RWPE1 (cell line): ENCODE measurements around the gene SAMD15.
"Not testable (repeated sequence)": the region's sequence is repeated elsewhere in the genome, so short reads cannot be mapped to it uniquely, and the experiment has no call there.

Experiments used
- CTCF ChIA-PET: fragments of 350-600 bp; sonication (Branson Sonifier 250); formaldehyde crosslinking; extraction: SDS; loops from one replicate; lab custom pipeline; 2021; lab: Yijun Ruan, JAX
- POLR2A ChIA-PET: fragments of 400-600 bp; formaldehyde crosslinking; extraction: SDS; loops from one replicate; lab custom pipeline; 2020; ENCODE audit warnings: antibody characterized with exemption; ENCODE audit not compliant: low non-redundant PET; lab: Yijun Ruan, JAX
- DNase-seq: peaks from one replicate; pipeline ENCODE4 v3.0.0; 2012; ENCODE audit warnings: low spot score
- H3K27ac ChIP-seq: fragments of 450-650 bp; 2 replicates; pipeline ENCODE4 v1.5.1; 2017
- TF ChIP-seq, protein P1 (sequence below): fragments of 450-650 bp; conservative IDR thresholded peaks from 2 replicates; pipeline ENCODE4 v1.5.1; 2017; ENCODE audit warnings: low read depth, mild to moderate bottlenecking

The SAMD15 gene

DNA sequence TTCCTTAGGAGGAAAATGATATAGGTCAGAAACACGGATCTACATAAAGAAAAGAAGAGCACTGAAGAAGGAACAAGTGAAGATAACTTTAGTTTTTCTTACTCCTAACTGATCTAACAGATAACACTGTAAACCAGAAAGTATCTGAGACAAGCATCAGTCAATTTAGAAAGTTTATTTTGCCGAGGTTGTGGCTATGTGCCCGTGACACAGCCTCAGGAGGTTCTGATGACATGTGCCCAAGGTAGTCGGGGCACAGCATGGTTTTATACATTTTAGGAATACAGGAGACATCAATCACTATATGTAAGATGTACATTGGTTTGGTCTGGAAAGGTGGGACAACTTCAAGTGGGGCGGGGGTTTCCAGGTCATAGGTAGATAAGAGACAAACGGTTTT, 23.0 kb downstream of the SAMD15 start:
- DNase-seq = no peak
- CTCF ChIA-PET = no interaction called here
- no peak overlapping the region for H3K27ac ChIP-seq
- POLR2A ChIA-PET = no interaction called here
- TF ChIP-seq, protein P1, sequence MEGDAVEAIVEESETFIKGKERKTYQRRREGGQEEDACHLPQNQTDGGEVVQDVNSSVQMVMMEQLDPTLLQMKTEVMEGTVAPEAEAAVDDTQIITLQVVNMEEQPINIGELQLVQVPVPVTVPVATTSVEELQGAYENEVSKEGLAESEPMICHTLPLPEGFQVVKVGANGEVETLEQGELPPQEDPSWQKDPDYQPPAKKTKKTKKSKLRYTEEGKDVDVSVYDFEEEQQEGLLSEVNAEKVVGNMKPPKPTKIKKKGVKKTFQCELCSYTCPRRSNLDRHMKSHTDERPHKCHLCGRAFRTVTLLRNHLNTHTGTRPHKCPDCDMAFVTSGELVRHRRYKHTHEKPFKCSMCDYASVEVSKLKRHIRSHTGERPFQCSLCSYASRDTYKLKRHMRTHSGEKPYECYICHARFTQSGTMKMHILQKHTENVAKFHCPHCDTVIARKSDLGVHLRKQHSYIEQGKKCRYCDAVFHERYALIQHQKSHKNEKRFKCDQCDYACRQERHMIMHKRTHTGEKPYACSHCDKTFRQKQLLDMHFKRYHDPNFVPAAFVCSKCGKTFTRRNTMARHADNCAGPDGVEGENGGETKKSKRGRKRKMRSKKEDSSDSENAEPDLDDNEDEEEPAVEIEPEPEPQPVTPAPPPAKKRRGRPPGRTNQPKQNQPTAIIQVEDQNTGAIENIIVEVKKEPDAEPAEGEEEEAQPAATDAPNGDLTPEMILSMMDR = no peak

DNA sequence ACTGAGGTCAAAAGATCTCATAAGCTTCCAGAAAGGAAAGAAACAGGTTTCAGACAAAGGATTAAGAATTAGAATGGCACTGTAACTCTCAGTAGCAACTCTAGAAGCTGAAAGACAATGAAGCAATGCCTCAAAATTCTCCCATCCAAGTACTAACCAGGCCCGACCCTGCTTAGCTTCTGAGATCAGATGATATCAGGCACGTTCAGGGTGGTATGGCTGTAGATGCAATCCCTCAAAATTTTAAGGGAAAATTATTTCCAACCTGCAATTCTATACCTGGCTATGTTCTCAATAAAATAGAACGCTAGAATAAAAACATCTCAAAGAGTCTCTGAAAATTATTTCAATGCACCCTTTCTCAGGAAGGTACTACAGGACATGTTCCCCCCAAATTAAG, 26.6 kb downstream of the SAMD15 start:
- CTCF ChIA-PET = no interaction called here
- TF ChIP-seq, protein P1 = no peak
- no peak overlapping the region for H3K27ac ChIP-seq
- no peak for DNase-seq
- POLR2A ChIA-PET = no interaction called here

DNA sequence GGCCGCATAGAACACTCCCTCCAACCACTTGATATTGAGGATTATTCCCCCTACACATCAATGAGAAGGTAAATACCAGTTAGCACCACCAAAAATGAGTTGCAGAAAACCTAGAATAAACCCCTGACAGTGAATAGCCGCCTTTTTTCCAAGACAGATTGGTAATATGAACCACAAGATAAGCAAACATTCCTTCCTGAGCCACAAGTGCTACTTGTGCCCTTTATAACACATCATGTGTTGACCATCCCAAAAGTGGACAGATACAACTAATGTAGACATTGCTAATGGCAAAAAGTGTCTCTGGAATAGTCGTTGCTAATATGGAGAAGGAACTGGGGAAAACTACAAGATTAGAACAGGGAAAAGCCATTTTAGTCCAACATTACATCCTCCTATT, 28.9 kb downstream of the SAMD15 start:
- no peak overlapping the region for H3K27ac ChIP-seq
- TF ChIP-seq, protein P1 = no peak
- ChIA-PET CTCF (no interaction called here), POLR2A (no interaction called here)
- DNase-seq = no peak

DNA sequence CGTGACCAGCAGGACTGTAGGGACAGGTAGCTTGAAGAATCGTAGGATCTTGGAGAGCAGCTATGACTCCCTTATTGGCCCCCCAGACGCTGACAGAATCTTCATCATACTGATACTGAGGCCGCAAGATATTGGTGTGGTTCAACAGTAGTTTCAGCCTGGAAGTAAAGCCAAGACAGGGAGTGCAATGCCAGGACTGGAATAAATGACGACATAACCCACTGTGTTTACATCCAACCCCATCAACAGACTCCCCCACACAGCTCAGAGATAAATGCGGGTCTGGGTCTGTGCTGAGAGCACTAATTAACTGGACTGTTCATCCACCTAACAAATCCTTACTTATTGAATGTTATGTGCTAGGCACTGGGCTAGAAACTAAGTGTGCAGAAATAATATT, 29.5 kb downstream of the SAMD15 start:
- no peak overlapping the region for H3K27ac ChIP-seq
- ChIA-PET CTCF (interaction anchor here (0.6 kb wide), 1 partner anchor 192 kb away, joined by 4 read pairs; no protein-coding TSS in a partner anchor), POLR2A (no interaction called here)
- no peak for DNase-seq
- TF ChIP-seq, protein P1 = no peak

DNA sequence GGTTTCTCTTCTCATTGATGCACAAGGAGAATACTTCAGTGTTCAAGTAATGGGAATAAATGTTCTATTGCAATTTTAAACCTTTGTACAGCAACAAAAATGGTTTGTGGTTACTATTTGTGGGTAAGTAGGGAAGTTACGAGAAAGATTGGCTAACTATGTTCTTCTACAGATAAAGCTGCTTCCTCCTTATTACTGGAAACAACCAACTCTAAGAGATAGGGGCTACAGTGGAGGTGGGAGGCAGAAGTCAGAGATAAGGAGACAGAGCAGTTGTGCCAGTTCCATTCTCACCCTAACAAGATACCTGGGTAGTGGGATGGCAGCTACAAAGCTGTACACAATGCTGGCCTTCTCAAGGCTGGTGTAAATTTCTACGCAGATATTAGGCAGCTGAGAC, 30.0 kb downstream of the SAMD15 start:
- DNase-seq = no peak
- ChIA-PET CTCF (interaction anchor here (0.6 kb wide), 2 partner anchors 96 to 191 kb away, joined by 3 to 4 read pairs; no protein-coding TSS in a partner anchor), POLR2A (no interaction called here)
- H3K27ac ChIP-seq = no peak overlapping the region
- TF ChIP-seq, protein P1 = no peak

DNA sequence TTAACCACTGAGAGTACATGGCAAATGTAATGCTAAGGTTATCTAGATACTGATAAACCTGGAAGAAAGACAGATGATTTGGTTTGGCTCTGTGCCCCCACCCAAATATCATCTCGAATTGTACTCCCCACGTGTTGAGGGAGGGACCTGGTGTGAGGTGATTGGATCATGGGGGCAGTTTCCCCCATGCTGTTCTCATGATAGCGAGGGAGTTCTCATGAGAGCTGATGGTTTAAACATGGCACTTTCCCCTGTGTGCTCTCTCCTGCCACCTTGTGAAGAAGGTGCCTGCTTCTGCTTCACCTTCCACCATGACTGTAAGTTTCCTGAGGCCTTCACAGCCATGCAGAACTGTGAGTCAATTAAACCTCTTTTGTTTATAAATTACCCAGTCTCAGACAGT, 32.0 kb downstream of the SAMD15 start:
- TF ChIP-seq, protein P1 = 0 out of 2 replicates have a peak, but pooled peaks have one; percentile 8
- CTCF ChIA-PET = interaction anchor here (1.3 kb wide), 1 partner anchor 78 kb away, joined by 4 read pairs; no protein-coding TSS in a partner anchor
- POLR2A ChIA-PET = no interaction called here
- no peak for DNase-seq
- no peak overlapping the region for H3K27ac ChIP-seq

DNA sequence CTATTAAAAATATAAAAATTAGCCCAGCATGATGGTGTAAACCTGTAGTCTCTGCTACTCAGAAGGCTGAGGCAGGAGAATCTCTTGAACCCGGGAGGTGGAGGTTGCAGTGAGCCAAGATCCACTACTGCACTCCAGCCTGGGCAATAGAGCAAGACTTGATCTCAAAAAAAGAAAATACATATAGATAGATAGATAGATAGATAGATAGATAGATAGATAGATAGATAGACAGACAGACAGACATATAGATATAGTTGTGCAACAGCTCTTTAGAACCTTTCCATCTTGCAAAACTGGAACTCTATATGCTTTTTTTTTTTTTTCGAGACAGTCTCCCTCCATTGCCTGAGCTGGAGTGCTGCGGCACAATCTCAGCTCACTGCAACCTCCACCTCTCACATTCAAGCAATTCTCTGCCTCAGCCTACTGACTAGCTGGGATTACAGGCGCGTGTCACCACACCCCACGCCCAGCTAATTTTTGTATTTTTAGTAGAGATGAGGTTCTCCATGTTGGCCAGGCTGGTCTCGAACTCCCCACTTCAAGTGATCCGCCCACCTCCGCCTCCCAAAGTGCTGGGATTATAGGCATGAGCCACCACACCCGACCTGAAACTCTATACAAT, 38.3 kb downstream of the SAMD15 start:
- POLR2A ChIA-PET = not testable (repeated sequence)

DNA sequence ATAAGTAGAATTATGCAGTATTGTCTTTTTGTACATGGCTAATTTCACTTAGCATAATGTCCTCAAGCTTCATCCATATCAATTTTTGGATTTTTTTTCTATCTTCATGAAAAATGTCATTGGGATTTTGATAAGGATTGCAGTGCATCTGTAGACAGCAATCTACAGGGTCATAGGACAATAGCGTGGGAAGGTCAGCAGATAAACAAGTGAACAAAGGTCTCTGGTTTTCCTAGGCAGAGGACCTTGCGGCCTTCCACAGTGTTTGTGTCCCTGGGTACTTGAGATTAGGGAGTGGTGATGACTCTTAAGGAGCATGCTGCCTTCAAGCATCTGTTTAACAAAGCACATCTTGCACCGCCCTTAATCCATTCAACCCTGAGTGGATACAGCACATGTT, 38.9 kb downstream of the SAMD15 start:
- DNase-seq, H3K27ac ChIP-seq, POLR2A ChIA-PET: not testable (repeated sequence)
- CTCF ChIA-PET = interaction anchor here (0.6 kb wide), 1 partner anchor 43 kb away, joined by 3 read pairs; no protein-coding TSS in a partner anchor

More for the DNA sequence above, 38.3 kb downstream of the SAMD15 start:
- H3K27ac ChIP-seq, DNase-seq: not testable (repeated sequence)
- CTCF ChIA-PET = interaction anchor here (0.6 kb wide), 1 partner anchor 43 kb away, joined by 3 read pairs; no protein-coding TSS in a partner anchor
